Loucy (cell line): Measurements from ENCODE around the gene ENOX1.

Experiments used
- H2AFZ ChIP-seq: fragments of 200-600 bp; sonication (generic); 2 replicates; pipeline ENCODE4 v1.6.0; 2016; ENCODE audit warnings: antibody characterized with exemption, mild to moderate bottlenecking, low read length, moderate library complexity
- H3F3A ChIP-seq: fragments of 200-600 bp; 2 replicates; pipeline ENCODE4 v1.6.0; 2016; ENCODE audit warnings: antibody characterized with exemption, low read depth, mild to moderate bottlenecking
- H3K27me3 ChIP-seq: fragments of 200-600 bp; sonication (generic); 2 replicates; pipeline ENCODE4 v1.6.1; 2014; ENCODE audit warnings: low read length, mild to moderate bottlenecking; ENCODE audit not compliant: insufficient read depth, poor library complexity, severe bottlenecking
- H3K36me3 ChIP-seq: fragments of 200-600 bp; sonication (generic); 2 replicates; pipeline ENCODE4 v1.6.1; 2016; ENCODE audit warnings: low read length; ENCODE audit not compliant: insufficient read depth
- H3K4me1 ChIP-seq: fragments of 200-600 bp; sonication (generic); 2 replicates; pipeline ENCODE4 v1.5.1; 2014; ENCODE audit warnings: low read length, mild to moderate bottlenecking; ENCODE audit not compliant: insufficient read depth, poor library complexity, severe bottlenecking
- H3K4me2 ChIP-seq: fragments of 200-600 bp; sonication (generic); 2 replicates; pipeline ENCODE4 v1.6.0; 2014; ENCODE audit warnings: antibody characterized with exemption, low read length, low read depth, mild to moderate bottlenecking; ENCODE audit not compliant: poor library complexity, severe bottlenecking
- H3K4me3 ChIP-seq: fragments of 200-600 bp; sonication (generic); 2 replicates; pipeline ENCODE4 v1.5.1; 2014; ENCODE audit warnings: low read length, mild to moderate bottlenecking, mixed read lengths; ENCODE audit not compliant: poor library complexity, severe bottlenecking
- H3K79me2 ChIP-seq: fragments of 200-600 bp; sonication (generic); 2 replicates; pipeline ENCODE4 v1.6.1; 2014; ENCODE audit warnings: low read length; ENCODE audit not compliant: insufficient read depth
- H3K9ac ChIP-seq: fragments of 200-600 bp; sonication (generic); 2 replicates; pipeline ENCODE4 v1.6.0; 2014; ENCODE audit warnings: mild to moderate bottlenecking, low read depth, low read length, moderate library complexity; ENCODE audit not compliant: poor library complexity, severe bottlenecking
- H3K9me2 ChIP-seq: fragments of 200-600 bp; sonication (generic); replicated peaks from 2 replicates; pipeline ENCODE4 v1.6.1; 2016; ENCODE audit warnings: low read depth, low read length, mixed read lengths
- H3K9me3 ChIP-seq: fragments of 200-600 bp; sonication (generic); 2 replicates; pipeline ENCODE4 v1.6.1; 2014; ENCODE audit warnings: mild to moderate bottlenecking, antibody characterized with exemption, low read length, low read depth; ENCODE audit not compliant: insufficient read depth
- H4K20me1 ChIP-seq: fragments of 200-600 bp; sonication (generic); 2 replicates; pipeline ENCODE4 v1.6.0; 2014; ENCODE audit warnings: antibody characterized with exemption, low read length, mild to moderate bottlenecking; ENCODE audit not compliant: insufficient read depth, poor library complexity, severe bottlenecking
- CTCF ChIP-seq: fragments of 200-600 bp; sonication (generic); conservative IDR thresholded peaks from 2 replicates; pipeline ENCODE4 v1.5.1; 2014; ENCODE audit warnings: mild to moderate bottlenecking, antibody characterized with exemption, low read length
- EZH2phosphoT487 ChIP-seq: fragments of 200-600 bp; IDR thresholded peaks from 2 replicates; pipeline ENCODE4 v1.6.1; 2018; ENCODE audit warnings: antibody characterized with exemption, mild to moderate bottlenecking, moderate library complexity, borderline replicate concordance

ENOX1 gene

GRCh38 chr13:43561081-43561480 is 225.7 kb downstream of the ENOX1 start:
- TF ChIP-seq CTCF (no peak), EZH2phosphoT487 (no peak)
- Histone ChIP-seq H3K4me3 (no peak overlapping the region), H3F3A (no peaks in the 10 kb centered on the region), H3K9ac (no peak overlapping the region), H3K36me3 (no peaks in the 10 kb centered on the region), H3K4me1 (peaks cover 18% of the 10 kb centered on the region), H2AFZ (no peak overlapping the region), H3K79me2 (no peaks in the 10 kb centered on the region), H3K9me3 (no peaks in the 10 kb centered on the region), H4K20me1 (no peaks in the 10 kb centered on the region), H3K9me2 (no peaks in the 10 kb centered on the region), H3K27me3 (no peaks in the 10 kb centered on the region), H3K4me2 (no peak overlapping the region)

GRCh38 chr13:43558939-43559338 is 227.8 kb downstream of the ENOX1 start:
- H2AFZ ChIP-seq = no peak overlapping the region

GRCh38 chr13:43558326-43558725 is 228.4 kb downstream of the ENOX1 start:
- TF ChIP-seq CTCF = no peak
- TF ChIP-seq EZH2phosphoT487 = no peak
- no peak overlapping the region for H3K9ac ChIP-seq
- H3K4me1 ChIP-seq = peaks cover 3% of the 10 kb centered on the region
- H2AFZ ChIP-seq = no peak overlapping the region
- no peaks in the 10 kb centered on the region for H3K79me2 ChIP-seq
- no peaks in the 10 kb centered on the region for H3F3A ChIP-seq
- no peaks in the 10 kb centered on the region for H3K9me3 ChIP-seq
- no peaks in the 10 kb centered on the region for H3K36me3 ChIP-seq
- no peak overlapping the region for H3K4me2 ChIP-seq
- no peaks in the 10 kb centered on the region for H3K9me2 ChIP-seq
- no peaks in the 10 kb centered on the region for H3K27me3 ChIP-seq
- H3K4me3 ChIP-seq = no peak overlapping the region
- H4K20me1 ChIP-seq = no peaks in the 10 kb centered on the region

More at GRCh38 chr13:43558939-43559338, 227.8 kb downstream of the ENOX1 start:
- no peaks in the 10 kb centered on the region for H3K9me2 ChIP-seq
- H3F3A ChIP-seq = no peaks in the 10 kb centered on the region
- no peaks in the 10 kb centered on the region for H3K36me3 ChIP-seq
- no peaks in the 10 kb centered on the region for H4K20me1 ChIP-seq
- H3K4me3 ChIP-seq = no peak overlapping the region
- H3K4me1 ChIP-seq = peaks cover 3% of the 10 kb centered on the region
- H3K4me2 ChIP-seq = no peak overlapping the region
- no peaks in the 10 kb centered on the region for H3K79me2 ChIP-seq
- H3K27me3 ChIP-seq = no peaks in the 10 kb centered on the region
- no peaks in the 10 kb centered on the region for H3K9me3 ChIP-seq
- H3K9ac ChIP-seq = no peak overlapping the region
- no peak for TF ChIP-seq EZH2phosphoT487
- no peak for TF ChIP-seq CTCF
